HG02571 (cell line): ENCODE results near the gene CYP2E1.
"Not testable (repeated sequence)": the region's sequence is repeated elsewhere in the genome, so short reads cannot be mapped to it uniquely, and the experiment has no call there.

ENCODE experiments used
- ATAC-seq: cut with Tn5 transposase; IDR thresholded peaks from one replicate; pipeline ENCODE4 v1.9.1; 2021; ENCODE audit warnings: mild to moderate bottlenecking, moderate library complexity; ENCODE audit not compliant: unreplicated experiment

Gene CYP2E1

GRCh38 chr10:133528296-133528844 lies 1.2 kb downstream of the CYP2E1 start:
- ATAC-seq: no peak

- no peak for ATAC-seq
Observed at GRCh38 chr10:133528845-133529575, 1.8 kb downstream of the CYP2E1 start.

- no peak for ATAC-seq
Observed at GRCh38 chr10:133529576-133529946, 2.4 kb downstream of the CYP2E1 start.

GRCh38 chr10:133530506-133530905 lies 3.3 kb downstream of the CYP2E1 start:
- ATAC-seq: no peak

- no peak for ATAC-seq
Observed at GRCh38 chr10:133532871-133533270, 5.7 kb downstream of the CYP2E1 start.

- ATAC-seq: no peak
Observed at GRCh38 chr10:133534417-133534816, 7.3 kb downstream of the CYP2E1 start.

GRCh38 chr10:133536198-133536597 lies 9.0 kb downstream of the CYP2E1 start:
- no peak for ATAC-seq

- ATAC-seq: no peak
Observed at GRCh38 chr10:133537546-133538545, 10.7 kb downstream of the CYP2E1 start.

- ATAC-seq: not testable (repeated sequence)
Observed at GRCh38 chr10:133541441-133541975, 14.3 kb downstream of the CYP2E1 start.

GRCh38 chr10:133544506-133544905 lies 17.3 kb downstream of the CYP2E1 start:
- no peak for ATAC-seq

- ATAC-seq: no peak
Observed at GRCh38 chr10:133554600-133554999, 27.4 kb downstream of the CYP2E1 start.

- no peak for ATAC-seq
Observed at GRCh38 chr10:133555521-133555920, 28.4 kb downstream of the CYP2E1 start.

GRCh38 chr10:133557381-133557780 lies 30.2 kb downstream of the CYP2E1 start:
- ATAC-seq: no peak

GRCh38 chr10:133559216-133559615 lies 32.1 kb downstream of the CYP2E1 start:
- ATAC-seq: no peak

- no peak for ATAC-seq
Observed at GRCh38 chr10:133564816-133565215, 37.7 kb downstream of the CYP2E1 start.

GRCh38 chr10:133565441-133566294 lies 38.5 kb downstream of the CYP2E1 start, which contains the start of gene SYCE1:
TSS of gene SYCE1 (minus strand) at chr10:133565583. CDS start at chr10:133565529, 54 bp downstream.
- ATAC-seq: no peak

GRCh38 chr10:133567119-133567518 lies 40.0 kb downstream of the CYP2E1 start:
- no peak for ATAC-seq

GRCh38 chr10:133567609-133568286 lies 40.6 kb downstream of the CYP2E1 start:
- ATAC-seq: no peak

- no peak for ATAC-seq
Observed at GRCh38 chr10:133568287-133568614, 41.1 kb downstream of the CYP2E1 start.
